Stimulated activated CD4-positive, alpha-beta T cell treated with anti-CD3 and anti-CD28 coated beads, Interleukin-1b, Interleukin-23, amount 100 ng/mL, for 1 hour (primary cell): Measurements from ENCODE around the gene C22orf39.
A peak's percentile ranks its signal among the peaks of the same experiment; 100 is the strongest.

Experiments used
- DNase-seq, 2 donors: peaks; one replicate each; pipeline ENCODE4 v3.0.0-alpha.2; 2020; ENCODE audit warnings: low read depth in 2 of 2

C22orf39 gene

GRCh38 chr22:19447330-19448075, at the start of gene C22orf39:
Gene C22orf39 (minus strand): TSS chr22:19447711. CDS start chr22:19447688, 23 bp downstream.
- DNase-seq, result peak; percentile 62 to 71

DNA sequence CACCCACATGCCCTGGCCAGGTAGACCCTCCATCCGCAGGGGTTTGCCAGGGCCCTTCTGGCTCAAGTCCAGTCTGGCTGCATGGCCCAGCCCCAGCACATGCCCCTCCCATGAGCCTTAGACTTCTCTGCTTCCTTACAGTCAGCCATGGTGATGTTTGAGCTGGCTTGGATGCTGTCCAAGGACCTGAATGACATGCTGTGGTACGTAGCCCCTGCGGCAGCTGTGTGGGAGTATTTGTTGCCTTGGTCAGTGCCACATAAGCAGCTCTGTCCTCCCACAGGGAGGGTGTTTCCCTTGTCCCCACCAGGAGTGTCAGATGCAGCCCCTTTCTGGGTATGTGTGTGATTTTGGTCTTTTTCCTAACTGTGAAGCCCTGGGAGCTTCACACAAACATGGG, 49.7 kb upstream of the C22orf39 start:
- DNase-seq, result no peak

DNA sequence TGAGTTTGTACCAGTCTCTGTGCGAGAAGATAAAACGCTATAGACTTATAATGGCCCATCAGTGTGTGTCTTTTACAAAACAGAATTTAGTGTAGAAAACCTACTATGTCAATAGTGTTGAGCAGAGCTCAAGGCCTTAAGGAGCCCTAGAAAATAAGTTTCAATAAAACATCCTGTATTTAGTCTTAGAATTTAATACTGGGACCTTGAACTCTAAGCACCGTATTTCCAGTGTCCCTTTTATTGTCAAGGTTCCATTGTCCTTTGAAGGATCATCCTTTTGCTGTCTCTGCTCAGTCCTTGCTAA, 48.8 kb upstream of the C22orf39 start:
- DNase-seq, result no peak

DNA sequence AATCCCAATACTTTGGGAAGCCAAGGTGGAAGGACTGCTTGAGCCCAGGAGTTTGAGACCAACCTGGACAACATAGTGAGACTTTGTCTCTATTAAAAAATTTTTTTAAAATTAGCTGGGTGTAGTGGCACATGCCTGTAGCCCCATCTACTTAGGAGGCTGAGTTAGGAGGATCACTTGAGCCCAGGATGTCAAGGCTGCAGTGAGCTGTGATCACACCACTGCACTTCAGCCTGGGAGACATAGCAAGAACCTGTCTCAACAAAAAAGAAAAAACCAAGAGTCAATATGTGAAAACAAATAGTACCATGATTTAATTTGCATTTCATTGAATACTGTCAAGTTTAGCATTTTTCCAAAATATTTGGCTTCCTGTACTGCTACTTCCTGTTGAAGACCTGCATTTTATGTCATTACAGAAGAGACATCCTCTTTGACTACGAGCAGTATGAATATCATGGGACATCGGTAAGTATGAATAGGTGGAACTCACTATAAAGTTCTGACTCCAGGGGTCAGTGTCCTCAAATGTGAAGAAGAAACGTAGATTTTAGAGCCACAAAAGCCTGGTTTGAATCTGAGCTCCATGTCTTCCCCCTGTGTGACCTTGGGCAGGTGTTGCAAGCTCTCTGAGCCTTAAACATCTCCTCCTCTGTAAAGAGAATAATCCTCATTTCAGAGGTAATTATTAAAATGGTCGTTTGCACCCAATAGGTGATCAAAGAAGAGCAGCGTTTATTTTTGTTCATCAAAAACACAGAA, 48.2 kb upstream of the C22orf39 start:
- DNase-seq, result no peak

- DNase-seq, result no peak
Measured at GRCh38 chr22:19494676-19495173, 47.2 kb upstream of the C22orf39 start.

GRCh38 chr22:19494001-19494560, 46.6 kb upstream of the C22orf39 start:
- DNase-seq, result no peak

- no peak for DNase-seq
Measured at GRCh38 chr22:19492504-19493174, 45.1 kb upstream of the C22orf39 start.

GRCh38 chr22:19490628-19491230, 43.2 kb upstream of the C22orf39 start:
- DNase-seq, result no peak

- DNase-seq, result no peak
Measured at GRCh38 chr22:19488884-19489843, 41.7 kb upstream of the C22orf39 start.

GRCh38 chr22:19488285-19488684, 40.8 kb upstream of the C22orf39 start:
- DNase-seq, result no peak

DNA sequence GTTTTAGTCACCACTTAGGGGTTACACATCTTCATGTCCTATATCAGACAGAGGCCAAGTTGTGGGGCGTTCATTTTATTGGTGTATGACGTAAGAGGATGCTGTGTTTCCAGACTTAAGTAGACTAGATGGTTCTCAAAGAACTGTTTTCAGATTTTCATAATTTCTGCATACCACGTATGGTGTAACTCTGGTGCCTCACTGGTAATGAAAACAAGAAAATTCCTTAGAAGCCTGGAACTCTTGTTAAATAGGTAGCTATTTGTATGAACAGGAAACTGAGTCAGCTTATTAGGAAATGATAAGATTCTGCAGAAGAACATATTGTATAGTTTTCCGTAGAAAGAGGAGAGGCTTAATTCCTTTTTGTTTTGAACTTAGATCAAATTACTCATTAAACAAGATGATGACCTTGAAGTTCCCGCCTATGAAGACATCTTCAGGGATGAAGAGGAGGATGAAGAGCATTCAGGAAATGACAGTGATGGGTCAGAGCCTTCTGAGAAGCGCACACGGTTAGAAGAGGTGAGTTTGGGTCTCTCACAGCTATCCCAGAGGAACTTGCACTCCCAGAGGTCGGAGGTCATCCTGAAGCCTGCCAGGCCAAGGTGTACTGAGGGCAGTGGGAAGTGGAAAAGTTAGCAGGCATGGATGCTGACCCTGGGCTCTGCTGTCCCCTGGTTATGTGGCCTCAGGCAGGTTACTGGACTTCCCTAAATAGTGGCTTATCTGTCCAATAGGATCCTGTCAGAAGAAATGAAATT, 36.2 kb upstream of the C22orf39 start:
- DNase-seq, result no peak

DNA sequence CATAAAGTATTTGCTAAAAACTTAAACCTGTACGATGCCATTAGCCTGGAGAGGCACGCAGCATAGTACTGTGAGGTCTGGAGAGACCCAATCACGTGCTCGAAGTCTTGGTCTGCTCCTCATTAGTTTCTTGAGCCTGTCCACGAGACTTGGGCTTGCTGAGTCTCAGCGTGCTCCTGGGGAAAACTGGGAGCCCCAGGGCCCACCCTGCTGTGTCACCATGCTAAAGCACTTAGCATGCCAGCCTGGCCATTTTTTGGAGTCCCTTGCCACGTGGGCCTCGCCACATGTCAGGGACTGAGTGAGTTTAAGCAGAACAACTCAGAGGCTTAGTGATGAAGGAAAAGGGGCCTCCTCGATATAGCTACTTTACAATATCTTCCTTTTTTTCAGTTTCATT, 34.8 kb upstream of the C22orf39 start:
- DNase-seq, result no peak

DNA sequence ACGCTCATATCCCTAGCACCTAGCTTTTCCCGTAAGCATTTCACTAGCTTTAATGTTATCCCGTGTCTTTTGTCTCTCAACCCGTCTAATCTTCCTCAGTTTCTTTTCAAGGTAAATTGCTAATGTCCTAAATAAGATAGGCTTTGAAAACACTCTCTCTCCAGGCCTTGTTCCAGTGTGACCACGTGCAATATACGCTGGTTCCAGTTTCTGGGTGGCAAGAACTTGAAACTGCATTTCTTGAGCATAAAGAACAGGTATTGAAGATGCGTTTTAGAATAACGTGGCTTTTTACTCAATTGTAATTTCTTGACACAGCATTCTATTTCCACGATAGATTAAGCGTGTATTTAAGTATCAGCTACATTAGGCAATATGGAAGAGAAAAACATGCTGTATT, 33.3 kb upstream of the C22orf39 start:
- no peak for DNase-seq

- no peak for DNase-seq
Measured at GRCh38 chr22:19480173-19480568, 32.7 kb upstream of the C22orf39 start.

- peak; percentile 78 to 79 for DNase-seq
Measured at GRCh38 chr22:19479355-19480172, 32.1 kb upstream of the C22orf39 start, which contains the start of gene CDC45. Gene CDC45 (plus strand): TSS chr22:19479920. CDS start chr22:19479969, 49 bp downstream.

GRCh38 chr22:19478901-19479354, 31.4 kb upstream of the C22orf39 start, which contains the start of gene UFD1:
Gene UFD1 (minus strand): TSS chr22:19479193. CDS start chr22:19479085, 108 bp downstream.
- peak; percentile 34 to 61 for DNase-seq

- no peak for DNase-seq
Measured at GRCh38 chr22:19478045-19478900, 30.8 kb upstream of the C22orf39 start.
